Measurements from ENCODE around the gene PGF.

Gene PGF

DNA sequence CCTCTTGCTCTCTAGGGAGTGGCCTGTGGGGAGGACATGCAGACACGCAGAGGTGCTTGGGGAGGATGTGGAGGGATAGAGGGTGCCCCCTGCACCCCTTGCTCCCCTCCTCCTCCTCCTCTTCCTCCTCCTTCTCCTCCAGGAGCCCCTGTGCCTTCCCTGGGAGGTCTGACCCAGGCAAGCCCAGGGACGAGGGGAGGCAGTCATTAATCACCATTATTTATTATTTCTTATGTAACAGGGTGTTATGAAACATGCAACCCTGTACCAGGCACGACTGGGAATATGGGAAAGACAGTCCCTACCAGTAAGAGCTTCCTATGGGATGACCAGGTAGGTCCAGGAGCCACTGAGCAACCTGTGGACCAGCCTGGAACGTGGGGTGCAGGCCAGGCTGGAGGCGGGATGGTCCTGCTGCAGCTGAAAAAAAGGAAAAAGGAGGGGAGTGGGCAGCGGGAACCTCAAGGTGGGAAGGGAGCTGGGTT, 22.5 kb upstream of the PGF start:
- DNase-seq, result no peak

DNA sequence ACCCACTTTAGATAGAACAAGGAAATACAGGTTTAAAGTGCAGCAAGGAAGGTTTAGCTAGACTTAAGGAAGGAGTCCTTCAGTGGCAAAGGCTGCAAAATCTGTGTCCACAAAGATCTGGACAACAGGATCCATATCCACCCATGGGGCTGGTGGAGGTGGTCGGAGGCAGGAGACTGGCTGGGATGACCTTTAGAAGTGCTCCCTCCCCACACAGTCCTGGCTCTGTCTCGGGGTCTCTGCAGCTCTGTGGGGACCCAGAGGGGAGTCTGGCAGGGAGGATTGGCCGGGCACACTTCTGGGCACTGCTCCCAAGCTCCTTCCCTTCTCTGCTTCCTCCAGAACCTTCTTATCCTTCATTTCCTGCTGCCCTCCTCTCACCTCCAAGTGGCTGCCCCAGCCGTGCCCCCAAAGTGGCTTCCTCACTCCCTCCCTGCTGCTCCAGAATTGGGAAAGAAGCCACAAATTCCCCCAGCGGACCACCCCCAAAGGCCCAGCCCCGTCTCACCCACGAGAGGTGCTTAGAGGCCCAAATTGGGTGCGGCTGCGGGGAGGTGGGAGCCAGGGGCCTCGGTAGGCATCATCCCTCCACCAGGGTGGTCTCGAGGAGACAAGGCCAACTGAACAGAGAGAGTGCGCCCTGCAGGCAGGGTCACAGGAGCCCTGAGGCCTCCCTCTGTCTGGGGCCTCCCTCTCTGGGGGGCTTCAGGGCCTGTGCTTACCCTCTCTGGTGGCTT, 21.9 kb upstream of the PGF start:
- DNase-seq, result no peak

GRCh38 chr14:74976264-74977113, 21.1 kb upstream of the PGF start:
- DNase-seq, result no peak

GRCh38 chr14:74975059-74975810, 19.8 kb upstream of the PGF start:
- DNase-seq, result no peak

DNA sequence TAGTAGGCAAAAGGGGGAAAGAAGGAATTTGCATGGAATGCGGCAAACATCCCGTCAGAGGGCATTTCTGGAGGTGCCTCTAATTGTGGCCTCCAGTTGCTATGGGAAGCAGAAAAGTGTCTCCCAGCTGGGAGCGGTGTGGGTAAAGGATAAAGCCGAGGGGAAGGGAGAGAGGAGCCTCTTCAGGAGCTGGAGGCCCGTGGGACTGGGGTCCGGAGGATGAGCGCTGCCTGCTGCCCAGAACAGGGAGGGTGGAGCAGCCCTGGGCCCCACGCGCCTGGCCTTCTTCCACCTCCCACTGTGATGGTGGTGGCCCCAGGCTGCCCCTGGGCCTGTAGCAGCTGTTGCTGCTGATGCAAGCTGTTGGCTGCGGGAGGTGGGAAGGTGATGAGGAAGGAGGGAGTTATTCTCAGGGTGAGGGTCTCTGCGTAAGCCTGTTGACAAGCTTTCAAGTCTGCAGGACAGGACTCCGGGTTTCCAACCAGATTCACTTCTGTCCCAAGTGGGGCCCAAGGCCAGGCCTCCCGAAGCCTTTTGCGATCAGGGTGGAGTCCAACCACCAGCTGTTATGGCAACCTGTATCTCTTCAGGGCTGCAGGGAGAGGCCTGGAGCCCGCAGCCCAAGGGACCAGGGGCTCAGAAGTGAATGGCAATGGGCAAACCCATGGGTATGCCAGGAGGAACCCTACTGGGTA, 19.1 kb upstream of the PGF start:
- no peak for DNase-seq

GRCh38 chr14:74973905-74974363, 18.5 kb upstream of the PGF start:
- DNase-seq, result no peak

- DNase-seq, result peak in 1 of 2 donors; percentile 31
These were observed 17.7 kb upstream of the PGF start for GRCh38 chr14:74973003-74973653.

GRCh38 chr14:74968811-74969210, 13.4 kb upstream of the PGF start:
- DNase-seq, result no peak

GRCh38 chr14:74965486-74966153, 10.2 kb upstream of the PGF start:
- DNase-seq, result no peak

DNA sequence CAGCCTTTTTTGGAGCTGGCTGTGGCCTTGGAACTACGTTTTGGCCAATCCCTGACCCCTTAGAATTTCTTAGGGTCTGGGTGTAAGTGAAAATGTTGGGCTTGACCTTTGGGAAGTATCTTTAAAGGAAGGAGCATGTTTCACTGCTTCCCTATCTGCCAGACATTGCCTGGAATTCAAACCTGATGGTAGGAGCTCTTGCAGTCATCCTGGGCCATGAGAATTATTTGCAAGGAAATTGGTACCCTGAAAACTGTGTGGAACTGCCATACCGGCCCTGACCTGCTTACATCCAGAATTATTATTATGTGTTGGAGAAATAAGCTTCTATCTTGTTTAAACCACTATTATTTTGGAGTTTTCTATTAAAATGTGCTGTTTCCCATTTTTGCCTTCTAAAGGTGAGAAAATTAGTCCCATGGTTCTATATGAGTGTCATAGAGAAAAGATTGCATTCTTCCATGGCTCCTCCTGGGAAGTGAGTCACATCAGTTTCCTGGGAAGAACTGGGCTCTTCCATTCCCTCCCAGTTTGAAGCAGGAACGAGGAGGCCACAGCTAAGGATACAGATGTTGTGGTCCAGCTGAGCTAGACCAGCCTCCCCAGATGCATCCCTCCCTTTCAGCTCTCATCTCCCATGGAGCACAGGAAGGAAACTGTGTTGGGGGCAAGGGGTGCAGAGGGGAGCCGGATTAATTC, 9.5 kb upstream of the PGF start:
- DNase-seq, result no peak

- no peak for DNase-seq
These were observed 8.4 kb upstream of the PGF start for GRCh38 chr14:74963705-74964271.

- no peak for DNase-seq
These were observed 7.8 kb upstream of the PGF start for GRCh38 chr14:74963178-74963704.

DNA sequence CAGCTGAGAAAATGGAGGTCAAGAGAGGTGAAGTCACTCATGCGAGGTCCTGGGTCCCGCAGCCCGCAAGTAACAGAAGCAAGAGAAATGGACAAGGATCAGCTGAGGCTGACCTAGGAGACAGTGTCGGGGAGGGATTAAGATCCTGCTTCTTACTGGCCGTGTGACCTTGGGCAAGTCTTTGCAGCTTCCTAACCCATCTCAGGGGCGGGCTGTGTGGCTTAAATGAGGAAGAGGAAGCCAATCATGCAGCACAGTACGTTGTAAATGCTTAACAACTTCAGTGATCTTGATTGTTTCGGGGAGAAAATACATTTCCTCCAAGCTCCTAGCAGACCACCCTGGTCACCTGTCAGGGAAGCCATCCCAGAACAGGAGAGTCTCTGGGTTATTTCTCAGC, 7.1 kb upstream of the PGF start:
- no peak for DNase-seq

DNA sequence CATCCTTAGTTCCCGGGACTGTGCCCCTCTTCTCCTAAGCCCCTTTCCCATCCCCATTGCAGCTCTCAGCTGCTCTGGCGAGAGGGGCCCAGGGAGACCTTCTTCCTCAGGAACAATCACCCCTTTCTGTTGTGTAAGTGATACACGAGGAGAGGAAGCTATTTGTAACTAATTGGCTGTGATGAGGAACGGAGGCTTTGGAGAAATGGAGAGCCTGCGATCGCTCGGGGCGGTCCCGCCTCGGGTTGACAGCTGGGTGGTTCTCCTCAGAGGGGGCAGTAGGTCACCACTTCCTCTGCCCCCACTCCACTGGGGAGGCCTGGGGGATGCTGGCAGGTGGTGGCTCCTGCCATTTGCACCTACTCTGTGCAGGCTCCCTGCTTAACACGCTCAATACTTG, 6.6 kb upstream of the PGF start:
- no peak for DNase-seq

DNA sequence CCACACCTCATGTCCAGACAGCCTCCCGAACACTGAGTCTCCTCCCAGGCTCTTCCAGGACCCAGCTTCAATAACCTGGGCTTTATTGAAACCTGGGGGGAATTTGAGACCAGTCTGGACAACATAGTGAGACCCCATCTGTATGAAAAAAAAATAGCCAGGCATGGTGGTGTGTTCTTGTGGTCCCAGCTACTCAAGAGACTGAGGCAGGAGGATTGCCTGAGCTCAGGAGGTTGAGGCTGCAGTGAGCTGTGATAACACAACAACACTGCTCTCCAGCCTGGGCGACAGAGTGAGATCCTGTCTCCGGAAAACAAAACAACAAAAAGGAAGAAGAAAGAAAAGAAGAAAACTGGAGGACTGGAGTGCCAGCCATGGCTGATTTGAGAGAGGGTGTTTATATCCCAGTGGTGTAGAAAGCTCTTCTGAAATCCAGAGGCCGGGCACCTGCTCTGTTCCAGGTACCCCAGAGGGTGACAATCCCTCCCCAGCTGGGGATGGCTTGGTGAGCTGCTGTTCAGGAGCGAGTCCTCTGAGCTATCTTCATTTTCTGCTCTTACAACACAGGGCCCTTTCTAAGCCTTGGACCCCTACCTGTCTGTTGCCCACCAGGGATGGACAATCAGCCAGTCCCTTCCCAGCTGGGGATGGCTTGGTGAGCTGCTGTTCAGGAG, 6.0 kb upstream of the PGF start:
- DNase-seq, result no peak

GRCh38 chr14:74960736-74961135, 5.3 kb upstream of the PGF start:
- DNase-seq, result no peak

DNA sequence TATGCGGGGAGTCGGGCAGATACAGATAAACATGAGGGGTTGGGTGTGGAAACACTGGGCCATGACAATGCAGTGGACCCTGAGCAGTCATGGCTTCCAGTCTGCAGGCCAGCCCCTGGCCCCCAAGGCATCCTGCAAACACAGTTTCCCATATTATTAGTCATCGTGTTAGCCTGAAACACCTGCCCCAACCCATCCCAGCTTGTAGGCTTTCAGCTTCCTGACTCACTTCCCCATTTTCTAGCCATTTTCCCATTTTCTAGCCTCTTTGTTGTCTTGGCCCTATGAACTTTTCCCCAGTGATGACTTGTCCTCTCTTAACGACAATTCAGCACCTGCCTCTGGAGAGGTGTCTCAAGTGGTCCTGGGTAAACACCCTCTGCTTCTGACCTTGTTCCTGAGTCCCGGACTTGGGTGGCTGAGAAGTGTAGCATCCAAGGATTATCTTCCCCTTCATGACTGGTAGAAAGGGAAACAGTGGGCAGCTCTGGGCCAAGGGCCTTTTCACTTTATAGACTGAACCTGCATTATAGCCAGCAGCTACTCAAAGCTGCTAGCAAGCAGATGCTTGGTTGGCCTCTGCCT, 4.3 kb upstream of the PGF start:
- DNase-seq, result no peak

- no peak for DNase-seq
These were observed 1.1 kb upstream of the PGF start for GRCh38 chr14:74956280-74957072.

GRCh38 chr14:74956027-74956279, 556 bp upstream of the PGF start:
- no peak for DNase-seq
